H1 (cell line): Measurements from ENCODE around the gene RAG2. TPM values are rescaled to one million over a fixed set of nuclear protein-coding genes. Genes with fewer than 3 reads are reported as not detected.

Source experiments
- ATF2 ChIP-seq: IDR thresholded peaks from 2 replicates; pipeline ENCODE4 v1.6.1; 2012; ENCODE audit warnings: low read length, inconsistent platforms
- CBX8 ChIP-seq: fragments of 300-800, 300-1000 bp; sonication (generic); IDR thresholded peaks from 2 replicates; pipeline ENCODE4 v1.7.1; 2016; ENCODE audit warnings: low read depth, low read length, borderline replicate concordance
- polyA plus RNA-seq, 7 experiments: library from polyadenylated mRNA; depleted of rRNA in 3 of 7; stranded (reverse) in 5 of 7; unstranded in 2 of 7; fragments of >200 nt in 5 of 7; fragments of 200-250 nt in 2 of 7; gene quantifications; 1 replicate in 5 of 7; 2 replicates in 1 of 7; 4 replicates in 1 of 7; pipeline versions ENCODE4 v1.2.1 to v1.2.3, GENCODE V29; 2011 to 2013; ENCODE audit warnings: missing spikeins in 2 of 7, mixed read lengths in 2 of 7
- total RNA-seq: library from RNA; stranded (reverse); fragmentation: NEBNext Ultra II Directional; extraction: Animal tissue kit (Norgen Biotek cat#: 25700); gene quantifications from 2 replicates; pipeline ENCODE4 v1.2.1, GENCODE V29; 2021

RAG2 gene
- total and polyA plus RNA-seq, 2 of the 8 experiments (the other 6 are each of a cell fraction or from before 2014, with no cell fraction given), result not detected

- TF ChIP-seq ATF2 (no peak), CBX8 (no peak)
These were observed 28.9 kb downstream of the RAG2 start (continued) for GRCh38 chr11:36569095-36569494.
